Measurements from ENCODE around the gene CHST2.

CHST2 gene

DNA sequence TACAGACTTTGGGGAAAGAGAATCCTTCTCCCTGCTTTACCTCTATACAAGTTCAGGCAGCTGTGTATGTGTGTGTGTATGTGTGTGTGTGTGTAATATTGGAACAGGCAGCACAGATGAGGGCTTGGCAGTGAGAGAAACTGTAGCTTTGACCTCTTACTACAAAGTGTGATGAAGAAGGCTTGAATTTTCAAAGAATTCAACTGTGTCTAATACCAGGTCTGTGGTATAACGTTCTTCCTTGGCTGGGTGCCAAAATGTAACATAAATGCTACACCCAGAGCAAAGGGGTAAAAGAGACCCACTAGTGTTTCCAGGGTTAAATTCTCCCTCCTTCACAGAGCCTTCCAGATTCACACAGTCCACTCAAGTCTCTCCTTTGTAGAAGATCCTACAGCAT lies 51.1 kb downstream of the CHST2 start:
- peak in 1 of 2 donors; percentile 11 for DNase-seq

DNA sequence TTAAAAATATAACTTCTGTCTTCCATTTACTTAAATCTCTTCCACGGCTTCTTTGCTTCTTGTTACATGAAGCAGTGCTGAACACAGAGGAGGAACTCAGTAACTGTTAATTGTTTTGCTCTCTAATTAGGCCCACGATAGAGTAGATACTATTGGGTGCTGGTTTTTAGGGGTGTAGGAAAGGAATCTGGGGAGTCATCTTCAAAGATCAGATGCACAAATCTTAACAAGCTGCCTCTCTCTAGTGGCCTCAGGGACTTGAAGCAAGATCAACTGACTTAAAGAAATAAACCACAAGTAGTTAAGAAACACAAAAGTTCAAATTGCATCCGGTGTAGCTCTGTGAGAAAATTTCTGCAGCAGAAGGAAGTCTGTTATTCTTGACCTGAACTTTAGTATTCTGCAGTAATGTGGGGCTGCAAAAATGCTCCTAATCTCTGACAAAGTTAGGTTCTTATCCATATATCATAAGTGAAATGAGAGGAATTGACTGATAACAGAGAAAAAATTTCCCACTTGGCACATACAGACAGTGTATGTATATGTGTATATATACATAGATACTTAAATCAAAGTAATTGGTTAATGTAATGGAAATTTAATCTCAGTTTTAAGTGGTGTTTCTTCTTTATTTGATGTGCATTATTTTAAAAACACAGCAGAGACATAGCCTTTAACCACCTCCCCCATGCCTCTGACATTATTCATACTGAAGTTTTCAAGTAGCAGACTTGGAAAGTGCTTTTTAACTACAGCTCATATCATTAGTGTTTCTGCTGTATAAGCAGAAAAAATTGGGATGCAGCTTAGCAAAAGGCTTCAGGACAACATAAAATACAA lies 51.8 kb downstream of the CHST2 start:
- peak in 1 of 2 donors; percentile 30 for DNase-seq

DNA sequence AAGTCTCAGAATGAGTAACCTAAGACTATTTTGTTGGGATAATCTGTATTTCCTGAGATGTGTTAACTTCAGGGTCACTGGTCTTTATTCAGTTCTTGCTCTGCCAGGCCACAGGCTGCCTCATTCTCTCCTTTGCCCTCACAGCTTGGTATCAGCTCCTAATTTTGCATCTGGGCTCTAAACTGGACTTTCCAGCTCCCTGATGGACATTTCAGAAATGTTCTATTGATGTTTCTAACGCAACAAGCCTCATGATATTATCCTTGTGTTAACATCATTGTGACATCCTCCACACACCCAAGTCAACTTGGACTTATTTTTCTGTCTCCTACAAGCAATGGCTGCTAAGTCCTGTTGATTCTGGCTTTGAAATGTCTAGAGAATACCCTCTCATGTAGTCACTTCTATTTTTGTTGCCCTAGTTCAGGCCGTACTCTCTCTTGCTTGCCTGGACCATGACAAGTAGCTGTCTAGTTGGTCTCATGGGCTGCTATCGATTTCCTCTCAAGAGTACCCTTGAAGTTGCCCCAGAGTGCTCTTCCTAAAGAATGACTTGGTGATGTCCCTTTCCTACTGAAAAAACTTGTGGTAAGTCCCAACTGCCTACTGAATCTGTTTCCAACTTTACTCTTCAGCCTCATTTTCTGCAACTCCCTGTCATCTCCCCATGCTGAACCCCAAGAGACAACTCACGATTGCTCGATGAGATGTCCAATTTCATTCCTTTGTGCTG lies 52.7 kb downstream of the CHST2 start:
- no peak for DNase-seq

DNA sequence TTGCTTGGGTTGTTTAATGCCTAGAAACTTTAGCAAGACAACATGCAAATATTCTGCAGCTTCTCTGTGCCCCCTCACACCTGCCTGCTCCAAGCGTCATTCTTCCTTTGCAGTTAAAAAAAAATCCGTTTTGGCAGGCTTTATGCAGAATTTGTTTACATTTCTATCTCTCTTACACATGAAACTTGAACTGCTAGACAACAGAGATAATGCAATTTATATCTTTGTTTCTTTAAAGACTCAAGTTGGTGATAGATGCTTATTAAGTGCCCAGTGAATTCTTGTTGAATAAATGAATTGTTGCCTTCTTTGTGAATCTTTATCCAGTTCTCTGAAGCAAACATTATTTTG lies 53.2 kb downstream of the CHST2 start:
- no peak for DNase-seq

DNA sequence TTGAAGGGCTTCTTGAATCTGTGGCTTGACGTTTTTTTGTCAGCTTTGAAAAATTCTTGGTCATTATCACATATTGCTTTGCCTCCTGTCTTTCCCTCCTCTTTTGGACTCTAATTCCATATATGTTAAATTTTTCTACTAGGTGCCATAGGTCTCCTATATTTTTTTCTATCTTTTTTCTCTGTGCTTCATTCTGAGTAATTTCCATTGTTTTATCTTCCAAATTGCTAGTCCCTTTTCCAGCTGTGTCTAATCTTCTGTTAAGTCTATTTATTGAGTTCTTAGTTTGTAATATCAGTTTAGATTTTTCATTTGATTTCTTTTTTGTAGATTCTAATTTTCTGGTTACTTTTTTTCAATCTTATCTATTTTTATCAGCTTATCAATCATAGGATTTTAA lies 53.7 kb downstream of the CHST2 start:
- DNase-seq, result no peak

Data from CD4-positive, alpha-beta T cell treated with Interleukin-1 beta for 1 hour (primary cell).